ENCODE measurements around the gene RASGRP1. TPM values are rescaled to one million over a fixed set of nuclear protein-coding genes. Genes with fewer than 3 reads are reported as not detected.
A peak's percentile ranks its signal among the peaks of the same experiment; 100 is the strongest.
"Not testable (repeated sequence)": the region's sequence is repeated elsewhere in the genome, so short reads cannot be mapped to it uniquely, and the experiment has no call there.

RASGRP1 gene
- 5.7 TPM for polyA plus RNA-seq (2013, experiment 1 of 2; ENCODE audit: insufficient read length)
- 15.1 TPM for polyA plus RNA-seq (2013, experiment 2 of 2; ENCODE audit: insufficient read length)

- peak; percentile 68 for DNase-seq
Observed at GRCh38 chr15:38564557-38565286, at the start of gene RASGRP1. Gene RASGRP1 (minus strand): TSS chr15:38564814. CDS start chr15:38564628, 186 bp downstream.

DNA sequence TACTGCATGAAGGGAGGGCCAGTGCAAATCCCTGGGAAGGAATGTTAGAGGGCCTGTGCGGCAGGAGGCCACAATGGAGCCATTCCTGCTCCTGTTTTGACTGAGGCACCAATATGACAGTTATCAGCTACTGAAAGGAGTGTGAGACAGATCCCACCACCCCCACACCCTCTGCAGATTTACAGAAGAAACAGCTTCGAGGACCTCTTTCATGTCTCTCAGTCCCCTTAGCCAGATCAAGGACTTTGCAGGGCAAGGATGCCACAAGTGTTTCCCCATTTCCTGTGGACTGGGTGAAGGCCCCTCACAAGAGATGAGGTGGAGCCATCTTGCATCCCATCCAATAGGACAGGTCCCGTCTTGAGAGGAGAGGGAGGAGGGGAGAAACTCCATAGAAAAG, 48.5 kb upstream of the RASGRP1 start:
- no peak for DNase-seq

DNA sequence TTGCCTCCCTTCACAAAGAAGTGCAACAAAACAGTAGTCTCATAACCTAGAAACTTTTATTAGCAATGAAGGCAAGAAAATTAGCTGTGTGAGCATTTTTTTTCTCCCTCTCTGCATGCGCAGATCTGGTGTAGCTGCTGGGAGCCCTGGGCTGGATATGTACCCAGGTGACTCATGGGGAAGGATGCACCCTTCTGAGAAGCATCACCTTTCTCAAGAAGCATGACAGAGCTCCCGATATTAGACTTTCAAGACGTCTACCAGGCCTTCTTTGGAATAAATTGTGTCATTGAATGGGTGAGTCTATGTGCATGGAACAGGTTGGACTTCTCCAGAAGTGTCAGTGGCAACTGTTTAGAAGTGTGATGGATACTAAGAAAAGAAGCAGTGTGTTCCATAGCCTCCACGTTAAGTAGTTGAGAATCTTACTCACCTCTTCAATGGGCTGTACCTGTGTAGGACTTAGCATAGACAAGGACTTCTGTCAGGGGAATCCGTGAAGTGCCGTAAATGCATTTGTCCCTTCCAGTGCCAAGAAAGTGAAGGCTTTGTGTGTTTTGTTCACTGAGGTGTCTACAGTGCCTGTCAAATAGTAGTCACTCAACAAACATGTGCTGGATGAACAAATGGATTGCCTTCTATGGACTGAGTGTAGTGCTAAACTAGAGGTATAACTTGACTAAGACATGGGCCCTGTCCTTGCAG, 47.7 kb upstream of the RASGRP1 start:
- no peak for DNase-seq

- DNase-seq: no peak
Observed at GRCh38 chr15:38611228-38611627, 46.6 kb upstream of the RASGRP1 start.

DNA sequence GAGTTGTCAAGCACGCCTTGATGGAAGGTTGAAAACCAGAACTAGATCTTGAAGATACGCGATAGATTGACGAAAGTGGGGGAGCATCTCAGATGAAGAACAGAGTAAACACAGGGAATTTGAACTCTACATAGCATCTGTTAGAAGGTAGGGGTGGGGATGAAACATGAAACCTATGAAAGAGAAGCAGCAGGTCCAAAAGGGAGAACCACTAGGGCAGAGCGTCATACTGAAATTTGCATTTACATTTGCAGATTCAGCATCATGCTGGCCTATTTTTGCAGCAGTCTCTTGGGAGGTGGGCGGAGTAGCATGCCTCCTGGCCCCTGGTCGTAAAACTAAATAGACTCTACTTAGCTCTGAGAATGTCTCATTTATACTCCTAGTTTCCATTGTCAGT, 46.1 kb upstream of the RASGRP1 start:
- no peak for DNase-seq

GRCh38 chr15:38609097-38609738, 44.6 kb upstream of the RASGRP1 start:
- no peak for DNase-seq

DNA sequence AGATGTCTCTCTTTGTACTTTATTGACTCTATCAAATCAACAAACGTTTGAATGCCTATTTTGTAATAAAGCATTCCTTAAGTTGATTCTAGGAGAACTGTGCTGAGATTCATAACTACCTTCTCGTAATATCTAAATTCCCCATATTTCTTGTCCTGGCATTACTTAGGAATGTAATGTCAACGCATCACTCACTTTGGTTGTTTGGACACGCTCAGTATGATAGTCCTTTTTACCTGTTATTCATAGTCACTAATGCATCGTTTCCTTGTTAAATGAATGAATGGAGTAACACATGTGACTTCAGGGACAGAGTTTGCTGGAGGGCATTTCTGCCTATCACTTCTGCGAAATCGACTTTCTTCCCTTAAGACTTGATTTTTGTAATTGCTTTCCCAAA, 44.1 kb upstream of the RASGRP1 start:
- DNase-seq: no peak

- DNase-seq: no peak
Observed at GRCh38 chr15:38605744-38606143, 41.1 kb upstream of the RASGRP1 start.

GRCh38 chr15:38603672-38604071, 39.1 kb upstream of the RASGRP1 start:
- DNase-seq: no peak

GRCh38 chr15:38602910-38603670, 38.5 kb upstream of the RASGRP1 start:
- no peak for DNase-seq

GRCh38 chr15:38600236-38600635, 35.6 kb upstream of the RASGRP1 start:
- no peak for DNase-seq

DNA sequence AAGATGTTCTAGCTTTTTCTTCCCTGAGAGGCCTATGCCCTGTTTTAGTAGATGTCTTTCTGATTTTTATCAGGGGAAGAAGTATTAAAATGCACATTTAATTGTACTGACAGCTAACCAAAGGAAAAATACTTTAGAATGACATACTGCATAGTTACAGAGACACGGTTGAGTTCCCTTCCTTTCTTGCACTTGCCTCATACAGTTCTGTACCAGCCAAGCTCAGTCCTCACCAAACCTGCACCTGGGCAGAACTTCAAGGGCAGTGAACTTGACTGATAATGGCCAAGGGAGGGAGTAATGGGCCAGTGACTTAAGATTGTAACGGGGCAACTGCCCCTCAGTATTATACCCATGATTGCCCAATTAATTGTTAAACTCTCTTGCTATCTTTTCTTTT, 34.1 kb upstream of the RASGRP1 start:
- DNase-seq: no peak

DNA sequence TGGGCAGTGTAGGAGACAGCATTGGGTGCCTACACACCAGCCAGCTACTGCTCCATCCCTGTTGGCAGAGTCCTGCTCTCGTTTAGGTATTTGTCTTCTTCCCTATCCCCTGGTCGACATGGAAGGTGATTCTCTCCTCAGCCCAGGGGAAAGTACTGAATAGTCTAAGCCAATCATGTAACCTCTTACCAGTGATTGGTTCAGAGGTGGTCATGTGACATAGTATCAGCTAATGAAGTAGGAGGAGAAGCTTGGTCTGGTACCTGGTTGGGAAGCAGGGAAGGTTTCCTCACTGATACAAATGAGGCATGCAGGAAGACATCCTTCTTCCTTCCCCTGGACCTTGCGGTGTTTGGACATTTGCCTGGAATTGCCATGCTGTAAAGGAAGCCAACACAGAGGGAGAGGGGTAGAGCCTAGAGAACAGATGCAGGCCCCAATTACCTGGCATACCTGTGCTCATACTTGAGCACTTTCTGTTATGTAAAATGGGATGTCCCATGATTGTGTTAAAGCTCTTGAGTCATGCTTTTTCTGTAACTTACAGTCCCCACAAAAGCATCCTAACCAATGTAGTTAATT, 32.7 kb upstream of the RASGRP1 start:
- DNase-seq: no peak

GRCh38 chr15:38593524-38593923, 28.9 kb upstream of the RASGRP1 start:
- peak; percentile 29 for DNase-seq

DNA sequence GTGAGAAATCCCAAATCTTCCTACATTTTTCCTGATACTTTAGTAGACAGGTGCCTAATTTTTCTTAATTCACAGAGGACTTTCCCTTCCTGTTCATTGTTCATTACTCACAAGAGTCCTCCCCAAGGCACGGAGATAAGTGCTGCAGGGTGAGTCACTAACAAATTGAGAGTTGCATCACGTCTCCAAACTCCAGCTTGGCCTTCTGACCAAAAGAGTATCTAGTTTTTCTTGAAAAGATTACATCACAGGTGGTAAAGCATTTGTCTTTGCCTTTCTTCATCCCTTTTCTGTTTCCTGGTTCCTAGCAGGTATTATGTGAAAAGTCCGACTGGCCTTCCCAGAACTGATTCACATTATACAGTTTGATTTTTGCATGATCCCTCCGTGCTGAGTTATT, 24.9 kb upstream of the RASGRP1 start:
- peak; percentile 75 for DNase-seq

DNA sequence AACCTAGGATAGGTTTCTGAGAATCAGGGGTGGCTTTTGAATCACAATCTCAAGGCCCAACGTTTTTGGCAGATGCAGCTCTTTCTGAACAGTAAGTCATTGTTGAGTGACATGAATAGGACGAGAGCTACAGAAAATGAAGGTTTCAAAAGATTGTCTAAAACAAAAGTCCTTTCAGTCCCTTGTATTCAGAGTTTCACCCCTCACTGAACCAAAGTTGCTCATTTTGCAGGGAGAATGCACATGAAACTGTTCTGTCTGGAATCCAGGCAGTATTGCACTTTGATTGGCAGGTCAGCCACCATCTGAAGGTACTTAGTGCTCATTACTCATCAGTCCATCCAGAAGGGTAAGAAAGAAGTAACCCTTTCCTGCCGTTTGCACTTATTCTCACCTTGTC, 24.1 kb upstream of the RASGRP1 start:
- DNase-seq: no peak

- DNase-seq: no peak
Observed at GRCh38 chr15:38587214-38587613, 22.6 kb upstream of the RASGRP1 start.

DNA sequence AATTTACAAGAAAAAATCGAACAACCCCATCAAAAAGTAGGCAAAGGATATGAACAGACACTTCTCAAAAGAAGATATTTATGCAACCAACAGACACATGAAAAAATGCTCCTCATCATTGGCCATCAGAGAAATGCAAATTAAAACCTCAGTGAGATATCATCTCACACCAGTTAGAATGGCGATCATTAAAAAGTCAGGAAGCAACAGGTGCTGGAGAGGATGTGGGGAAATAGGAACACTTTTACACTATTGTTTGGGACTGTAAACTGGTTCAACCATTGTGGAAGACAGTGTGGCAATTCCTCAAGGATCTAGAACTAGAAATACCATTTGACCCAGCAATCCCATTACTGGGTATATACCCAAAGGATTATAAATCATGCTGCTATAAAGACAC, 21.4 kb upstream of the RASGRP1 start:
- not testable (repeated sequence) for DNase-seq

- no peak for DNase-seq
Observed at GRCh38 chr15:38578626-38579025, 14.0 kb upstream of the RASGRP1 start.

DNA sequence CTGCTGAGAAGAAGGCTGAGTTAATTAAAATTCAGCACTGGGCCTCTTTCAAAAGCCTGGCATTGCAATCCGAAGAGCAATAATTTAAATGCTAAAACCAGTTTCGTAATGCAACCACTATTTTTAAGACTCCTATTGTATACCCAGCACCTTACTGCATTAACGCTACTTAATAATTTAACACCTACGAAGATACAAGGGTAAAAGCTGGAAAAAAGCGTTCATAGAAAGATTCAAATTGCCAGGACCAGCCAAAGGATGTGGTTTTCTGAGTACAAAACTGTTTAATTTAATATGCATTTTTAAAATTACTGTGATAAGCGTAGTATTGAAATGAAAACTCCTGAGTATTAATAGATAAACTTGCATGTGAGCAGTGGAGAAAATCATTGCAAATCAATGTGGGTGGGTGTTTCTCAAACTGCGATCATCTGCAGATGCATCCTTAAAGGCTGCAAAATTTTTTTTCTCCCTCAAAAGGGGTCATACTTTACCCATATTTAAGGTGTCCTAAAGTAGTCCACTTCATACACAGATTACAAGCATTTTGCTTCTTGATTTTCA, 12.9 kb upstream of the RASGRP1 start:
- DNase-seq: no peak

DNA sequence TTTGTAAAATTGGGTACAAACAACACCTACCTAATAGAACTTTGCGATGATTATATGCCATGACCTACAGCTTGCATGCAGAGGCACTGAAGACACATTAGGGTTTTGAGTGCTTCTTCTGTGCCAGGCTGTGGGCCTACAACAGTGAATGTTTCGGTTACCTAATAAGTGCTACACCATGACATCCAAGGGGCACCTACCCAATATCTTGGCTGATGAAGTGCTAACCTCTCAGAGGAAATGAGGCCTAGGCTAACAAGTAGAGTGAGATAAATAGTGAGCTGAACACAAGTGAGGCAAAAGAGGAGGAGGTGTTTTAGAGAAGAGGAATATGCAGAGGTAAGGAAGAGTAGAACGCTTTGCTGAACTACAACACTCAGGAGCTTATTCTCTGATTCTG, 12.2 kb upstream of the RASGRP1 start:
- DNase-seq: no peak

- no peak for DNase-seq
Observed at GRCh38 chr15:38576261-38576660, 11.6 kb upstream of the RASGRP1 start.

Measured in fibroblast of skin of back (primary cell).